Rectal smooth muscle tissue (tissue), 1 donor: ENCODE measurements around the gene ESPN.

ENCODE experiments used
- H3K27ac ChIP-seq: one replicate; pipeline ENCODE4 v1.7.0; 2013; ENCODE audit warnings: low read depth, low read length, inconsistent platforms
- H3K27me3 ChIP-seq: one replicate; pipeline ENCODE4 v1.7.0; 2013; ENCODE audit warnings: low read length; ENCODE audit not compliant: control insufficient read depth, insufficient read depth
- H3K36me3 ChIP-seq: one replicate; pipeline ENCODE4 v1.7.0; 2013; ENCODE audit warnings: low read length; ENCODE audit not compliant: control insufficient read depth, insufficient read depth
- H3K4me1 ChIP-seq: one replicate; pipeline ENCODE4 v1.7.0; 2013; ENCODE audit warnings: low read length; ENCODE audit not compliant: control insufficient read depth, insufficient read depth
- H3K4me3 ChIP-seq: one replicate; pipeline ENCODE4 v1.7.0; 2013; ENCODE audit warnings: low read length
- H3K9ac ChIP-seq: one replicate; pipeline ENCODE4 v1.7.0; 2013; ENCODE audit warnings: low read length

ESPN gene

DNA sequence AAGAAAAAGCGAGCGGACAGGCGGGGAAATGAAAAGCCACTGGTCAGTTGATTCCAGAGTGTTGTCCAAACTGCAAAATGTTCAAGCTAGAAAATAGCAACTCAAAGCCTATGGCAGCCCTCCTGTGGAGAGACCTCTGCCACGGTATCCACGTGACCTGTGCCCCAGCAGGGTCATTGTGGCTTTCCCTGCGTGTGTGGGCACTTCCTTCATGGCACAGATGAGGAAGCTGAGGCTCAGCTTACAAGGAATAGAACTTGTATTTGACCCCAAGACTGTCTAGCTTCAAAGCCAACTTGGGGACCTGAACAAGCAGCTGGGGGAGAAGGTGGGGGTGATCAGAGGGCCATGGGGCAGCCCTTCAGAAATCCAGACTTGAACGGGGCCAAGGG is 82.5 kb downstream of the ESPN start:
- H3K4me1 ChIP-seq: no peaks in the 10 kb centered on the region

DNA sequence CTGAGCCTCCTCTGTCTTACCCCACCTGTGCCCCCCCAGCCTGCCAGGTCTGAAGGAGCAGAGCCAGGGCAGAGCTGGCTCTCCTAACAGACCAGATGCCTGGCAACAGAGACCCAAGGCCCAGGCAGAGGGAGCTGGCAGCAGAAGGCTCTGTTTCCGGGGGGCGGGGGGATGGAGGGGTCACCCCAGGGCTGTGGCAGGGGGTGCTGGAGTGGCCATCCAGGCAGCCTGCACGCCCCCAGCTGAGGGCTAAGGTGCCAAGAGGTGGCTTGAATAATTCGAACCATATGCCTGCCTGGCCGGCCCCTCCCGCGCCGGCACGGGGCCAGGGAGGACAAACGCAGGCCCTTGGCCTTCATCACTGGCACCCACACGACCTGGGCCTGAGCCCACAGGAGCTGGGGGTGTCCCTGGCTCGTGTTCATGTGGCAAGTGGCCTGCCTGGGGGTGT is 82.9 kb downstream of the ESPN start:
- Histone ChIP-seq H3K27ac (no peak overlapping the region), H3K9ac (no peak overlapping the region), H3K4me3 (no peak overlapping the region), H3K27me3 (no peaks in the 10 kb centered on the region), H3K4me1 (no peaks in the 10 kb centered on the region), H3K36me3 (no peaks in the 10 kb centered on the region)

More for the DNA sequence above, 82.5 kb downstream of the ESPN start:
- Histone ChIP-seq H3K4me3 (no peak overlapping the region), H3K27ac (no peak overlapping the region), H3K36me3 (no peaks in the 10 kb centered on the region), H3K9ac (no peak overlapping the region), H3K27me3 (no peaks in the 10 kb centered on the region)

DNA sequence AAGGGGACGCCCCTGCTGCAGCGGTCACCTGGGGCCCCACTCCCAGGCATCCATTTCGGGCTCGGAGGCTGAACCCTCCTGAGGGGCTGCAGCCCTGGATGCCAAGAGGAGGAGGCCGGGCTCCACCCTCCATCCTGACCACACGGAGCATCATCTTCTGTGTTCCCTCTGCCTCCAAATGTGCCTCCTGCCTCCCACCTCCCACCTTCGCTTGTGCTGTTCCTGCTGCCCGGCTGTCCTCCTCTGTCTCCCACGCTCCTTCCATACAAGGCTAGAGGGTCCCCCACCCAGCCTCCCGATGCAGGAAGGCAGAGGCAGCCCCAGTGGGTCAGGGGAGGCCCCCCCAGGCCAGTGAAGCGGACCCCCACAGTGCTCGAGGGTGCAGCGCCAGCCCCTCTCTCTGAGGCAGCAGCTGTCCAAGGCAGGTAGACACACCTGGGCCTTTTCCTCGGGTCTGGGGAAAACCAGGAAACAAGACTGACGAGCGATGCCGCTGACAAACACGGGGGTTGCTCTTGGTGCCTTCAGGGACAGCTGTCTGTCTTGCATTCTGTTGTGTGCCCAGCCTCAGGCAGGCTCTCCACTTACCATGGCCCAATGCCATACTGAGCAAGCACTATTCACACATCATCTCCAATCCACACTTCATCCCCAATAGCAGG is 83.7 kb downstream of the ESPN start:
- no peaks in the 10 kb centered on the region for H3K27me3 ChIP-seq
- H3K4me3 ChIP-seq: no peak overlapping the region
- H3K9ac ChIP-seq: no peak overlapping the region
- H3K36me3 ChIP-seq: no peaks in the 10 kb centered on the region
- H3K27ac ChIP-seq: no peak overlapping the region
- H3K4me1 ChIP-seq: no peaks in the 10 kb centered on the region

DNA sequence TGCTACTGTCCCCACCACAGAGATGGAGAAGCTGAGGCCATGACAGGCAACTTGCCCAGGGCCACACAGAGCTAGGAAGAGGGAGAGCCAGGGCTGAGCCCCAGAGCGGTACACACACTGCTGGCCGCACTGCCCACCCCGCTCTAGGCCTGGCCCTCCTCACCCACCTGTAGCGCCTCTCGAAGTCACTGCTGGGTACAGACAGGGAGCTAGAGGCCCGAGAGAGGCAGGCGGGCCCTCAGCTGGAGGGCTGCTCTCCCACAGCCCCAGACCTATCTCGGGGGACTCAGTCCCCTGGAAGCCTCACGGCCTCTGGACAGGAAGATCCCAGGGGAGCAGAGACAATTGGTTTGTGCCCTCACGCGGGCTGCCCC is 84.2 kb downstream of the ESPN start:
- no peaks in the 10 kb centered on the region for H3K36me3 ChIP-seq
- no peak overlapping the region for H3K27ac ChIP-seq
- no peak overlapping the region for H3K9ac ChIP-seq
- H3K4me1 ChIP-seq: no peaks in the 10 kb centered on the region
- no peak overlapping the region for H3K4me3 ChIP-seq
- no peaks in the 10 kb centered on the region for H3K27me3 ChIP-seq

DNA sequence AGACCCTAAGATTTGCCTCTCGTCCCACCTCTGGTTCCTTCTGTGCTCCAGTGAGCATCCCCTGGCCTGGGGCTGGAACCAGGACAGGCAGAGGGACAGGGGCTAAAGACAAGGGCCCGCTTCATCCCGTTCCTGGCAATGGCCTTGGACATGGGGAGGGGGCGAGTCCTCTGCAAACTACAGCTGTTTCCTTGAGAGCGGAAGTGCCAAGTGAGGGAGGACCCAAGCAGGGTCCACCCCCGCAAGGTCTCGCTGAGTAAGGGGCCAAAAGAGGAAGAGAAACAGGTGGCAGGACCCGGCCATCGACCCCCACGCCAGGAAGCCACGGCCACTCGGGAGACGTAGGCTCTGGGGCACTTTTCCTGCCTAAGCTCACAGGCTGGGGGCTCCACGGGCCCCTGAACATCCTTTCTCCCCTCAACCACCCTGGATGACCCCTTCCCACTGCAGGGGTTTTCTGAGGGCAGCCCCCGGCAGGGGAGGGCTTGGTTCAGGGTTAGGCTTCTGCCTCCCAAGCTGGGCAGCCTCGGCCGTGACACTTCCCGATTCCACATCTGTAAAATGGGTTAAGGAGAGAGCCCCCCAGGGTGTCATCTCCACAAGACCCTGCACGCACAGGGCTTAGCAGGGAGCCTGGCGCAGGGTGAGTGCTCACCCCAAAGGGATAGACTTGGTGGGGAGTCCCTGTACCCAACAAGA is 84.8 kb downstream of the ESPN start:
- Histone ChIP-seq H3K36me3 (no peaks in the 10 kb centered on the region), H3K9ac (no peak overlapping the region), H3K27ac (no peak overlapping the region), H3K4me1 (no peaks in the 10 kb centered on the region), H3K4me3 (no peak overlapping the region), H3K27me3 (no peaks in the 10 kb centered on the region)

DNA sequence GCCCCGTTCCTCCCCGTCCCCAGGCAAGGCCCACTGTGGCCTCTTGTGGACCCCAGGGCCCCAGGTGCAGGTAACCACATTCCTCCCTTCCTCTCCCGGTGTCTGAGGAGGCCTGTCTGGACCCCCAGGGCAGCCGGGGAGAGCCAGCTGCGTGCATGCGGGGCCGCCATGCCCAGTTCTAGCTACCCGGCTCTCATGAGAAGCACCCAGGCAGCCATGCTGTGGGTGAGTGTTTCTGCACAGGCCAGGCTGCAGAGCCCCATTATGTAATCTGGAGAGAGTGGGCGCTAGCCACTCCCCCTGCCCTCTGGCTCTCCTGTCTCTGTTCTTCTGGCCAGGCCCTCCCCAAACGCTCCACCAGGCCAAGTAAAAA is 85.3 kb downstream of the ESPN start:
- no peaks in the 10 kb centered on the region for H3K36me3 ChIP-seq
- H3K9ac ChIP-seq: no peak overlapping the region
- no peak overlapping the region for H3K27ac ChIP-seq
- H3K4me1 ChIP-seq: no peaks in the 10 kb centered on the region
- H3K27me3 ChIP-seq: no peaks in the 10 kb centered on the region
- no peak overlapping the region for H3K4me3 ChIP-seq

DNA sequence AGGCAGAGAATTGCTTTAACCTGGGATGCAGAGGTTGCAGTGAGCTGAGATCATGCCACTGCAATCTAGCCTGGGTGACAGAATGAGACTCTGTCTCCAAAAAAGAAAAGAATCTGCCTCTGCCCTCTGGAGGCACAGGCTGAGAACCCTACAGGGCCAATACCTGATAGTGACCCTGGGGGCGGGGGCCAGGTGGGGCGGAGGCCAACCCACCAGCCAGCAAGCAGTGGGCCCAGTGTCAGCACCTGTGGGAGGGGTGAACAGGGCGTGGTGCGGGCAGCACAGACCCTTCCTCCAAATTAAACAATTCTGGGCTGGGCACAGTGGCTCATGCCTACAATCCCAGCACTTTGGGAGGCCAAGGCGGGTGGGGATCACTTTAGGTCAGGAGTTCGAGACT is 85.9 kb downstream of the ESPN start:
- Histone ChIP-seq H3K27ac (no peak overlapping the region), H3K27me3 (no peaks in the 10 kb centered on the region), H3K36me3 (no peaks in the 10 kb centered on the region), H3K9ac (no peak overlapping the region), H3K4me3 (no peak overlapping the region), H3K4me1 (no peaks in the 10 kb centered on the region)
